ENCODE data around the gene ZNF700. TPM values are rescaled to one million over a fixed set of nuclear protein-coding genes. Genes with fewer than 3 reads are reported as not detected.
A peak's percentile ranks its signal among the peaks of the same experiment; 100 is the strongest.
"Not testable (repeated sequence)": the region's sequence is repeated elsewhere in the genome, so short reads cannot be mapped to it uniquely, and the experiment has no call there.

Gene ZNF700
- total RNA-seq, 1 donor from 2014 or later = 4.5 TPM

DNA sequence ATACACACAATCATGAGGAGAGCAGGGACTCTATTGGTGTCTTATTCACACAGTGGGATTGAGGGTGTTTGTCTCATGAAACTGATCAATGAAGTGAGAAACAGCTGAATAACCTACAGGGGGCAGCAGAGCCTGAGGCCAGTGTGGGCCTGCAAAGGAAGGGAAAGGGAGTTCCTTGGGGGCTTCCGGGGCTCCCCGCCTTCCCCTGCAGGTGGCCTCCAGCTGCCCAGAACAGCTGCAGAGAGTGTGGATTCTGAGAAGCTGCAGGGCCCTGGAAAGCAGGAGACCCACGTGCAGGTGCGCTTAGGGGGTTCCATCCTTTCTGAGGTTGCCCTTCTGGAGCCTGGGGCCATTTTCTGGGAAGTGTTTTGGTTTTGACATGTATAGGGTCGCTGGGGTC, 60.1 kb downstream of the ZNF700 start:
- no peak for DNase-seq (ENCODE audit: low read depth)
- no peak for TF ChIP-seq CTCF (IDR thresholded peaks at IDR 0.05; ENCODE audit: insufficient read depth, low read length, poor library complexity, severe bottlenecking)
- H3K36me3 ChIP-seq (ENCODE audit: control insufficient read depth, insufficient read depth, low read length) = no peaks in the 10 kb centered on the region

GRCh38 chr19:11986754-11987153, 61.8 kb downstream of the ZNF700 start:
- no peak for TF ChIP-seq CTCF (IDR thresholded peaks at IDR 0.05; ENCODE audit: insufficient read depth, low read length, poor library complexity, severe bottlenecking)

More for the DNA sequence above, 60.1 kb downstream of the ZNF700 start:
- Histone ChIP-seq H3K4me3 (ENCODE audit: low read depth, low read length) (no peak overlapping the region), H3K27me3 (ENCODE audit: control insufficient read depth, insufficient read depth, low read length) (no peaks in the 10 kb centered on the region)

DNA sequence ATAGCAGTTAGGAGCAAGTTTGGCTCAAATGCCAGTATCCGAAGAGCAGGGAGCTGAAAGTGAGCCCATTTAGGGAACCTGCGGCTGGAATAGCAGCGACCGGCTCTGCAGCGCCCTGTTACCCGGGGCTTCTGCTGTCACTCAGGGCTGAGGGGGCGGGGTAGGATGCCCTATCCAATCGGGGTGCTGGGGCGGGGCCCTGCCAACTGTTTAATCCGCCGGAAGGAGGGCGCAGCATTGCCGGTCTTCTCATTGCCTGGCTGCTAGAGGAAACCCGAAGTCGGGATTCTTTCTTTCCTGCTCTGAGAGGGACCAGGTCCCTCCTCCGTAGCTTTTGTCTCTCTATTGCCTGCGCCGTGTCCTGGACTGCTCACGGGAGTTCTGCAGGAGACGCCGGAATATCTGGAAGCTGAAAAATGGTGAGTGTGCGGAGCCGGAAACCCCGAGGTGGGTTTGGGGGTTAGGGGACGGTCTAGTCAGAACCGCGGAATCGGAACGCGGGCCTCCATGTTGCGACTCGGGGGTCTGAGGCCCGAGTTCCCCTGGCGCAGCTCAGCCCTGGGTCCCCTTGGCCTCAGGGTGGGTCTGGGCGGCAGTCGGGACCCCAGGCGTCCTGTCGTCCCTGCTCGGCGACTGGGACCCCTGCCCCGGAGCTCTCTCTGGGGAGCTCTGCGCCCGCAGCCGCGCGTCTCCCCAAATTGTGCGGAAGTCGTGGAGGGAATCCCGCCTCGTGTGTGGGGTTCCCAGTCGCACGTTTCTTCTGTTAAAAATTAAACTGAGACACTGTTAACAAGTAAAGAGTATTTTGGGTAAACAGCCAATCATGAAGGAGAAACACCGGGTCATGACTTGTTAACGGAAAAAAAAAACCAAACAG, 62.7 kb downstream of the ZNF700 start:
- peak overlapping the region; percentile 75 for H3K4me3 ChIP-seq (ENCODE audit: low read depth, low read length)
- no peak for TF ChIP-seq CTCF (IDR thresholded peaks at IDR 0.05; ENCODE audit: insufficient read depth, low read length, poor library complexity, severe bottlenecking)
- H3K27me3 ChIP-seq (ENCODE audit: control insufficient read depth, insufficient read depth, low read length) = no peaks in the 10 kb centered on the region
- H3K36me3 ChIP-seq (ENCODE audit: control insufficient read depth, insufficient read depth, low read length) = no peaks in the 10 kb centered on the region
- peak; percentile 71 for DNase-seq (ENCODE audit: low read depth)

More at GRCh38 chr19:11986754-11987153, 61.8 kb downstream of the ZNF700 start:
- DNase-seq (ENCODE audit: low read depth) = no peak
- H3K36me3 ChIP-seq (ENCODE audit: control insufficient read depth, insufficient read depth, low read length) = no peaks in the 10 kb centered on the region
- H3K27me3 ChIP-seq (ENCODE audit: control insufficient read depth, insufficient read depth, low read length) = no peaks in the 10 kb centered on the region
- H3K4me3 ChIP-seq (ENCODE audit: low read depth, low read length) = no peak overlapping the region

- no peaks in the 10 kb centered on the region for H3K27me3 ChIP-seq (ENCODE audit: control insufficient read depth, insufficient read depth, low read length)
- no peak overlapping the region for H3K4me3 ChIP-seq (ENCODE audit: low read depth, low read length)
- no peak for TF ChIP-seq CTCF (IDR thresholded peaks at IDR 0.05; ENCODE audit: insufficient read depth, low read length, poor library complexity, severe bottlenecking)
- no peaks in the 10 kb centered on the region for H3K36me3 ChIP-seq (ENCODE audit: control insufficient read depth, insufficient read depth, low read length)
- no peak for DNase-seq (ENCODE audit: low read depth)
Measured at GRCh38 chr19:11989112-11989456, 64.2 kb downstream of the ZNF700 start.

DNA sequence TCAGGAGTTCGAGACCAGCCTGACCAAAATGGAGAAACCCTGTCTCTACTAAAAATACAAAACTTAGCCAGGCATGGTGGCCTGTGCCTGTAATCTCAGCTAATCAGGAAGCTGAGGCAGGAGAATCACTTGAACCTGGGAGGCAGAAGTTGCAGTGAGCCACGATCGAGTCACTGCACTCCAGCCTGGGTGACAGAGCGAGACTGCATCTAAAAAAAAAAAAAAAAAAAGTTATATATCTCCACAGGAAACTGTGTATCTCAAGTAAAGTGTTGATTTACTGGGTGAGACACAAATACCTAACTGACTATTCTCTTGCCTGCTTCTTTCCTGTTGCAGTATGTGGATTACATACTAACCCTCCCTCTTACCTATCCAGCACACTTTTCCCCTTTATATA, 67.0 kb downstream of the ZNF700 start:
- H3K27me3 ChIP-seq (ENCODE audit: control insufficient read depth, insufficient read depth, low read length); DNase-seq (ENCODE audit: low read depth); H3K36me3 ChIP-seq (ENCODE audit: control insufficient read depth, insufficient read depth, low read length); H3K4me3 ChIP-seq (ENCODE audit: low read depth, low read length): not testable (repeated sequence)

DNA sequence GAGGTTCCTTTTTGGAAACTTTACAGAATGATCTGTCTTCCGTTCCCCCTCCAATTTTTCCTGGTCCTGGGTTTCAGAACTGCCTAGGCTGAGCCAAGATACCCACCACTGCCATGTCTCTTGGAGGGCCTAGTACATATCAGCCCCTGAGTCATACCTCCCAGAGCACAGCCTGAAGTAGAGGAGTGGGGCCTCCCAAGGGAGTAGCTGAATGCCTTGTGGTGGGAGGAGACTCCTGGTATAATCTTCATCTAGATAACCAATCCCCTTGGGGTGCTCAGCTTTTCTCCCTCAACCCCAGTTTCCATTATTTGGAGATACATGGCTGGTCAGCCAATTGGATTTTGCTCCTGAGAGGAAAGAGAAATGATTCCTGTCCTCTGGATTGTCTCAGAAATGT, 70.3 kb downstream of the ZNF700 start:
- no peak for DNase-seq (ENCODE audit: low read depth)

More for the DNA sequence above, 70.3 kb downstream of the ZNF700 start:
- Histone ChIP-seq H3K27me3 (ENCODE audit: control insufficient read depth, insufficient read depth, low read length) (no peaks in the 10 kb centered on the region), H3K36me3 (ENCODE audit: control insufficient read depth, insufficient read depth, low read length) (no peaks in the 10 kb centered on the region), H3K4me3 (ENCODE audit: low read depth, low read length) (no peak overlapping the region)
- no peak for TF ChIP-seq CTCF (IDR thresholded peaks at IDR 0.05; ENCODE audit: insufficient read depth, low read length, poor library complexity, severe bottlenecking)

Other genes starting within 250 kb of the ZNF700 start
- gene ZNF823, start 186.2 kb upstream of the ZNF700 start, total RNA-seq = 4.0 and 6.0 TPM in 2 replicates
- gene ZNF441, start 158.1 kb upstream of the ZNF700 start, total RNA-seq = 3.4 and 5.1 TPM in 2 replicates
- 0.48 and 4.6 TPM in 2 replicates for gene ZNF491, start 126.6 kb upstream of the ZNF700 start, total RNA-seq
- gene ZNF440, start 110.8 kb upstream of the ZNF700 start, total RNA-seq = 5.1 and 5.2 TPM in 2 replicates
- gene ZNF439, start 76.4 kb upstream of the ZNF700 start, total RNA-seq = 5.3 and 5.5 TPM in 2 replicates
- gene ZNF69, start 37.3 kb upstream of the ZNF700 start, total RNA-seq = 15.8 and 19.2 TPM in 2 replicates
- gene ZNF763, start 39.9 kb downstream of the ZNF700 start, total RNA-seq = 0.54 and 1.3 TPM in 2 replicates
- gene ZNF433, start 110.6 kb downstream of the ZNF700 start, total RNA-seq = 3.2 and 10.3 TPM in 2 replicates
- 0.07 and 0.67 TPM in 2 replicates for gene ZNF878, start 127.9 kb downstream of the ZNF700 start, total RNA-seq
- 4.1 and 4.7 TPM in 2 replicates for gene ZNF844, start 139.6 kb downstream of the ZNF700 start, total RNA-seq
- 2.7 and 4.2 TPM in 2 replicates for gene ZNF20, start 215.2 kb downstream of the ZNF700 start, total RNA-seq
- 5.5 and 6.6 TPM in 2 replicates for gene ZNF625, start 231.6 kb downstream of the ZNF700 start, total RNA-seq
- gene ZNF136, start 238.0 kb downstream of the ZNF700 start, total RNA-seq = 4.3 and 5.0 TPM in 2 replicates

Data from kidney epithelial cell (primary cell).